ENCODE data around the gene KCNMA1.

DNA sequence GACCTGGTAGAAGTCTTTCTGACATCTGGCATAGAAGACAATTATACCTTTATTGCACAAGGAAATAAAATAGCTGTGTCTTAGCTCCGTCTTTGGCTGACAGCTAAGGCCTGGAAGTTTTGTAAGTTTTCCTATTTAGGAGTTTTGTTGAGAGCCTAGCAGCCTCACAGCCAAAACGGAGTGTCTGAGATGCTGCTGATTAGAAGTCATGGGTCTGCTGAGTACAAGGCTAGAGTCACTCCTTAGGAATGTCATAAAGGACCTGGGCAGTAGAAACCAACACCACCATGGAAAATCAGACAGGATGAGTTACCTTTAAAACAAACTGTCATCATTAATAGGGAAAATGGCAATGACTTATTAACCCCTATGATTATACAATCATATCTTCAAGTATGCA is 442.5 kb downstream of the KCNMA1 start:
- TF ChIP-seq YY1 (IDR thresholded peaks at IDR 0.05; ENCODE audit: low read depth) = no peak
- TF ChIP-seq FOXM1 (IDR thresholded peaks at IDR 0.05; ENCODE audit: borderline replicate concordance, low read depth) = no peak
- TF ChIP-seq, protein P1, sequence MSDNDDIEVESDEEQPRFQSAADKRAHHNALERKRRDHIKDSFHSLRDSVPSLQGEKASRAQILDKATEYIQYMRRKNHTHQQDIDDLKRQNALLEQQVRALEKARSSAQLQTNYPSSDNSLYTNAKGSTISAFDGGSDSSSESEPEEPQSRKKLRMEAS (IDR thresholded peaks at IDR 0.05) = no peak
- TF ChIP-seq, protein P2, sequence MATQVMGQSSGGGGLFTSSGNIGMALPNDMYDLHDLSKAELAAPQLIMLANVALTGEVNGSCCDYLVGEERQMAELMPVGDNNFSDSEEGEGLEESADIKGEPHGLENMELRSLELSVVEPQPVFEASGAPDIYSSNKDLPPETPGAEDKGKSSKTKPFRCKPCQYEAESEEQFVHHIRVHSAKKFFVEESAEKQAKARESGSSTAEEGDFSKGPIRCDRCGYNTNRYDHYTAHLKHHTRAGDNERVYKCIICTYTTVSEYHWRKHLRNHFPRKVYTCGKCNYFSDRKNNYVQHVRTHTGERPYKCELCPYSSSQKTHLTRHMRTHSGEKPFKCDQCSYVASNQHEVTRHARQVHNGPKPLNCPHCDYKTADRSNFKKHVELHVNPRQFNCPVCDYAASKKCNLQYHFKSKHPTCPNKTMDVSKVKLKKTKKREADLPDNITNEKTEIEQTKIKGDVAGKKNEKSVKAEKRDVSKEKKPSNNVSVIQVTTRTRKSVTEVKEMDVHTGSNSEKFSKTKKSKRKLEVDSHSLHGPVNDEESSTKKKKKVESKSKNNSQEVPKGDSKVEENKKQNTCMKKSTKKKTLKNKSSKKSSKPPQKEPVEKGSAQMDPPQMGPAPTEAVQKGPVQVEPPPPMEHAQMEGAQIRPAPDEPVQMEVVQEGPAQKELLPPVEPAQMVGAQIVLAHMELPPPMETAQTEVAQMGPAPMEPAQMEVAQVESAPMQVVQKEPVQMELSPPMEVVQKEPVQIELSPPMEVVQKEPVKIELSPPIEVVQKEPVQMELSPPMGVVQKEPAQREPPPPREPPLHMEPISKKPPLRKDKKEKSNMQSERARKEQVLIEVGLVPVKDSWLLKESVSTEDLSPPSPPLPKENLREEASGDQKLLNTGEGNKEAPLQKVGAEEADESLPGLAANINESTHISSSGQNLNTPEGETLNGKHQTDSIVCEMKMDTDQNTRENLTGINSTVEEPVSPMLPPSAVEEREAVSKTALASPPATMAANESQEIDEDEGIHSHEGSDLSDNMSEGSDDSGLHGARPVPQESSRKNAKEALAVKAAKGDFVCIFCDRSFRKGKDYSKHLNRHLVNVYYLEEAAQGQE (IDR thresholded peaks at IDR 0.05; ENCODE audit: low read depth) = no peak
- TF ChIP-seq EGR1 (IDR thresholded peaks at IDR 0.05) = no peak
- no peak for TF ChIP-seq CREB1 (IDR thresholded peaks at IDR 0.05; ENCODE audit: low read depth)
- no peak for TF ChIP-seq EP300 (IDR thresholded peaks at IDR 0.05; ENCODE audit: borderline replicate concordance)
- no peak for TF ChIP-seq NFIC (IDR thresholded peaks at IDR 0.05)
- no peak for TF ChIP-seq TAF1 (IDR thresholded peaks at IDR 0.05; ENCODE audit: low read depth)
- TF ChIP-seq RAD21 (IDR thresholded peaks at IDR 0.05; ENCODE audit: low read depth) = no peak
- no peak for TF ChIP-seq ZBTB7A (IDR thresholded peaks at IDR 0.05; ENCODE audit: low read depth)
- TF ChIP-seq CEBPB (IDR thresholded peaks at IDR 0.05) = no peak

Measured in Ishikawa (cell line).